Fibroblast of lung (primary cell): ENCODE measurements around the gene SIGLEC8. TPM values are rescaled to one million over a fixed set of nuclear protein-coding genes. Genes with fewer than 3 reads are reported as not detected.

Experiments
- DNase-seq, 2 donors: peaks; one replicate each; pipeline versions ENCODE4 v3.0.0 to v3.0.0-alpha.2; 2010; ENCODE audit warnings: low read depth in 2 of 2
- H2AFZ ChIP-seq: 2 replicates; pipeline ENCODE4 v1.5.1; 2012; ENCODE audit warnings: low read length, control low read depth, inconsistent platforms
- H3K27ac ChIP-seq: 2 replicates; pipeline ENCODE4 v1.5.1; 2011; ENCODE audit warnings: low read length, control low read depth; ENCODE audit not compliant: insufficient read depth
- H3K27me3 ChIP-seq: 2 replicates; pipeline ENCODE4 v1.5.1; 2011; ENCODE audit warnings: mild to moderate bottlenecking, low read length; ENCODE audit not compliant: control insufficient read depth, insufficient read depth
- H3K36me3 ChIP-seq: 2 replicates; pipeline ENCODE4 v1.5.1; 2011; ENCODE audit warnings: low read length; ENCODE audit not compliant: control insufficient read depth, insufficient read depth
- H3K4me1 ChIP-seq: 2 replicates; pipeline ENCODE4 v1.5.1; 2011; ENCODE audit warnings: low read length; ENCODE audit not compliant: control insufficient read depth, insufficient read depth; ENCODE audit errors: extremely low read depth
- H3K4me2 ChIP-seq: 2 replicates; pipeline ENCODE4 v1.5.1; 2011; ENCODE audit warnings: low read length, control low read depth; ENCODE audit not compliant: insufficient read depth; ENCODE audit errors: extremely low read depth
- H3K4me3 ChIP-seq, 4 experiments: fragments of 200-600 bp in 1 of 4; sonication (generic) in 1 of 4; replicated peaks in 1 of 4; 2 replicates each; pipeline ENCODE4 v1.5.1; 2011 to 2016; ENCODE audit warnings: low read length in 4 of 4, low read depth in 3 of 4, mild to moderate bottlenecking in 3 of 4, control low read depth in 2 of 4, inconsistent platforms in 1 of 4, mixed read lengths in 1 of 4; ENCODE audit not compliant: insufficient read depth in 1 of 4; ENCODE audit errors: control extremely low read depth in 1 of 4
- H3K79me2 ChIP-seq: 2 replicates; pipeline ENCODE4 v1.5.1; 2012; ENCODE audit warnings: mild to moderate bottlenecking, low read length, inconsistent platforms; ENCODE audit not compliant: control insufficient read depth, insufficient read depth
- H3K9ac ChIP-seq: 2 replicates; pipeline ENCODE4 v1.5.1; 2011; ENCODE audit warnings: mild to moderate bottlenecking, low read length, control low read depth; ENCODE audit not compliant: insufficient read depth
- H3K9me3 ChIP-seq: 2 replicates; pipeline ENCODE4 v1.5.1; 2012; ENCODE audit warnings: low read depth, low read length; ENCODE audit not compliant: control insufficient read depth, insufficient read depth
- H4K20me1 ChIP-seq: 2 replicates; pipeline ENCODE4 v1.5.1; 2011; ENCODE audit warnings: low read length; ENCODE audit not compliant: control insufficient read depth, insufficient read depth; ENCODE audit errors: extremely low read depth
- EZH2 ChIP-seq: IDR thresholded peaks from 2 replicates; pipeline ENCODE4 v1.5.1; 2012; ENCODE audit warnings: low read length, control low read depth, mild to moderate bottlenecking; ENCODE audit errors: missing control alignments
- polyA minus RNA-seq: library from RNA; depleted of rRNA, polyadenylated mRNA; stranded (reverse); fragments of >200 nt; gene quantifications from 2 replicates; pipeline ENCODE4 v1.2.3, GENCODE V29; 2011; ENCODE audit warnings: low replicate concordance
- polyA plus RNA-seq, 2 donors: library from polyadenylated mRNA; depleted of rRNA in 1 of 2; stranded (reverse) in 1 of 2; unstranded in 1 of 2; fragments of >200 nt; gene quantifications; 2 replicates each; pipeline ENCODE4 v1.2.1, GENCODE V29; 2011 to 2012; ENCODE audit warnings: missing spikeins in 1 of 2
- total RNA-seq: library from RNA; depleted of rRNA; stranded (reverse); fragments of >200 nt; gene quantifications from 2 replicates; pipeline ENCODE4 v1.2.1, GENCODE V29; 2014
- TF ChIP-seq, protein P1 (sequence below), 2 donors: IDR thresholded peaks in 1 of 2; conservative IDR thresholded peaks in 1 of 2; 1 replicate in 1 of 2; 2 replicates in 1 of 2; pipeline ENCODE4 v1.5.1; 2011 to 2012; ENCODE audit warnings: low read length in 2 of 2, control low read depth in 1 of 2, inconsistent platforms in 1 of 2, low read depth in 1 of 2, mild to moderate bottlenecking in 1 of 2

The SIGLEC8 gene
- total RNA-seq (not detected in 2 replicates), polyA plus RNA-seq (not detected in 2 replicates), polyA minus RNA-seq (not detected in 2 replicates)
- polyA plus RNA-seq (2012) = not detected in 2 replicates

DNA sequence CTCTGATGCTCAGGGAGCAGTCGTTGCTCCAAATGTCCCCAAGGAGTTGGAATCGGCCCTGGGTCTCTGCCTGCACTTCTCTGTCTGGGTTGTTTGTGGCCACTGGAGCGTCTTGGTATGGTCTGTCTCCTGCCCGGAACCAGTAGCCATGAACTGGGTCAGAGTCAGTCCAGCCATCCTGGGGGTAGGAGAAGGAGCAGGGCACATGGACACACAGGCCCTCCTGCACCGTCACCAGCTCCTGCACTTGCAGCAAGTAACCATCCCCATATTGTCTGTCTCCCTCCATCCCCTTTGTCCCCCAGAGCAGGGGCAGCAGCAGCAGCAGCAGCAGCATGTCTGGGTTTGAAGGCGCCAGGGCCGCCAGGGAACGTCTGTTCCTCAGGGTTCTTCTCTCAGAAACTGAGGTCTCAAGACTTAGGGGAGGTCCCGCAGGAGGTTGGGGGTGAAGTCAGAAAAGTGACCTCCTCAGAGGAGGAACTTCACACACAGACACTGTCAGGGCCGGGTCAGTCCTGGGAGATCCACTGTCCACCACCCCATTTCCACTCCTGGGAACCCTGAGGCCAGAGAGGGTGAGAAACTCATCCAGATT, at the start of gene SIGLEC8:
Gene SIGLEC8 (minus strand): TSS at position 404 of the 595 bp plus-strand sequence. CDS start 67 bp downstream, at position 337.
- DNase-seq = no peak
- no peaks in the 10 kb centered on the region for H3K79me2 ChIP-seq
- TF ChIP-seq, protein P1, sequence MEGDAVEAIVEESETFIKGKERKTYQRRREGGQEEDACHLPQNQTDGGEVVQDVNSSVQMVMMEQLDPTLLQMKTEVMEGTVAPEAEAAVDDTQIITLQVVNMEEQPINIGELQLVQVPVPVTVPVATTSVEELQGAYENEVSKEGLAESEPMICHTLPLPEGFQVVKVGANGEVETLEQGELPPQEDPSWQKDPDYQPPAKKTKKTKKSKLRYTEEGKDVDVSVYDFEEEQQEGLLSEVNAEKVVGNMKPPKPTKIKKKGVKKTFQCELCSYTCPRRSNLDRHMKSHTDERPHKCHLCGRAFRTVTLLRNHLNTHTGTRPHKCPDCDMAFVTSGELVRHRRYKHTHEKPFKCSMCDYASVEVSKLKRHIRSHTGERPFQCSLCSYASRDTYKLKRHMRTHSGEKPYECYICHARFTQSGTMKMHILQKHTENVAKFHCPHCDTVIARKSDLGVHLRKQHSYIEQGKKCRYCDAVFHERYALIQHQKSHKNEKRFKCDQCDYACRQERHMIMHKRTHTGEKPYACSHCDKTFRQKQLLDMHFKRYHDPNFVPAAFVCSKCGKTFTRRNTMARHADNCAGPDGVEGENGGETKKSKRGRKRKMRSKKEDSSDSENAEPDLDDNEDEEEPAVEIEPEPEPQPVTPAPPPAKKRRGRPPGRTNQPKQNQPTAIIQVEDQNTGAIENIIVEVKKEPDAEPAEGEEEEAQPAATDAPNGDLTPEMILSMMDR (conservative IDR thresholded peaks at IDR 0.05 in 1 of 2, IDR thresholded peaks at IDR 0.05 in 1 of 2; ENCODE audit: low read depth in 1 of 2, low read length in 2 of 2) = no peak
- no peak for TF ChIP-seq EZH2
- no peaks in the 10 kb centered on the region for H3K9me3 ChIP-seq
- no peaks in the 10 kb centered on the region for H3K4me1 ChIP-seq
- no peak within 1 kb of the TSS for H3K4me3 ChIP-seq
- H3K27ac ChIP-seq = no peak within 1 kb of the TSS
- H3K36me3 ChIP-seq = no peaks in the 10 kb centered on the region
- no peaks in the 10 kb centered on the region for H4K20me1 ChIP-seq
- no peak within 1 kb of the TSS for H2AFZ ChIP-seq
- H3K9ac ChIP-seq = no peak within 1 kb of the TSS
- H3K27me3 ChIP-seq = no peaks in the 10 kb centered on the region
- H3K4me2 ChIP-seq = no peak within 1 kb of the TSS

DNA sequence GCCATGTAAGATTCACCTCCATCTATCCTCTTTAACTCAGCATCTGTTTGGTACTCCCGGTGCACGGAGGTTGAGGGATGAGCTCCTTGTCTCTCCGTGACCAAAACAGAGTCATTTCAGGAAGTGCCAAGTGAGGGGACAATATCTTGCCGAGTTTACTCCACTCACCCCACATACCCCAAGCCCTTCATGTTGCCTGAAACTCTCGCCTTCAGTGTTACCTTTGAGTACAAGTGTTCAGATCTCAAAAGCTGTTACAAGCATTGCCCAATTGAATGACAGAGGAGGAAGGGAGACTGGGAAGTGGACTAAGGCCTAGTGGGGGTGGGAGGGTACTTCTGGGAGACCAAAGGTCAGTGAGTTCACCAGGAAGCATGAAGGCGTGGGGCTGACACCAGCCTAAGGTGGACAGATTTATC, 49.4 kb upstream of the SIGLEC8 start:
- H3K9me3 ChIP-seq = no peaks in the 10 kb centered on the region
- no peaks in the 10 kb centered on the region for H3K36me3 ChIP-seq
- TF ChIP-seq, protein P1 (conservative IDR thresholded peaks at IDR 0.05 in 1 of 2, IDR thresholded peaks at IDR 0.05 in 1 of 2; ENCODE audit: low read depth in 1 of 2, low read length in 2 of 2) = no peak
- no peaks in the 10 kb centered on the region for H3K4me1 ChIP-seq
- H3K27ac ChIP-seq = no peak overlapping the region
- H4K20me1 ChIP-seq = no peaks in the 10 kb centered on the region
- H3K27me3 ChIP-seq = no peaks in the 10 kb centered on the region
- no peak overlapping the region for H3K4me3 ChIP-seq
- DNase-seq = no peak
- no peak overlapping the region for H3K4me2 ChIP-seq
- H3K9ac ChIP-seq = no peak overlapping the region
- H3K79me2 ChIP-seq = no peaks in the 10 kb centered on the region
- no peak overlapping the region for H2AFZ ChIP-seq

DNA sequence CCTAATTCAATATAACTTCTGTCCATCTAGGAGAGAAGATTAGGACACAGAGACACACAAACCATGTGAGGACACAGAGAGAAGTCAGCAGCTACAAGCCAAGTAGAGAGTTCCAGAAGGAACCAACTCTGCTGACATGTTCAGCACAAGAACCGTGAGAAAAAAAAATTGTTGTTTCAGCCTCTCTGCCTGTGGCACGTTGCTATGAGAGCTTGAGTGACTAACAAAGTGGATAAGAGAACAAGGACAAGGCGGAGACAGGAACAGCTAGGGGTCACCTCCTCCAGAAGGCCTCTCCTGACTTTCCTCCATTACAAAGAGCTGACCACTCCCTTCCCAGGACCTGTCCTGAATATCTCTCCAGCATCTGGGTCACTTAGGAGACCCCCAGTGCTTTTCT, 48.9 kb upstream of the SIGLEC8 start:
- Histone ChIP-seq H3K27ac (no peak overlapping the region), H3K4me2 (no peak overlapping the region), H3K9ac (no peak overlapping the region), H3K79me2 (no peaks in the 10 kb centered on the region), H3K9me3 (no peaks in the 10 kb centered on the region), H2AFZ (no peak overlapping the region), H3K36me3 (no peaks in the 10 kb centered on the region), H3K27me3 (no peaks in the 10 kb centered on the region), H4K20me1 (no peaks in the 10 kb centered on the region), H3K4me1 (no peaks in the 10 kb centered on the region), H3K4me3 (no peak overlapping the region)
- TF ChIP-seq EZH2 = no peak
- TF ChIP-seq, protein P1 (conservative IDR thresholded peaks at IDR 0.05 in 1 of 2, IDR thresholded peaks at IDR 0.05 in 1 of 2; ENCODE audit: low read depth in 1 of 2, low read length in 2 of 2) = no peak
- no peak for DNase-seq
